ENCODE measurements around the gene STK25.

Gene STK25

DNA sequence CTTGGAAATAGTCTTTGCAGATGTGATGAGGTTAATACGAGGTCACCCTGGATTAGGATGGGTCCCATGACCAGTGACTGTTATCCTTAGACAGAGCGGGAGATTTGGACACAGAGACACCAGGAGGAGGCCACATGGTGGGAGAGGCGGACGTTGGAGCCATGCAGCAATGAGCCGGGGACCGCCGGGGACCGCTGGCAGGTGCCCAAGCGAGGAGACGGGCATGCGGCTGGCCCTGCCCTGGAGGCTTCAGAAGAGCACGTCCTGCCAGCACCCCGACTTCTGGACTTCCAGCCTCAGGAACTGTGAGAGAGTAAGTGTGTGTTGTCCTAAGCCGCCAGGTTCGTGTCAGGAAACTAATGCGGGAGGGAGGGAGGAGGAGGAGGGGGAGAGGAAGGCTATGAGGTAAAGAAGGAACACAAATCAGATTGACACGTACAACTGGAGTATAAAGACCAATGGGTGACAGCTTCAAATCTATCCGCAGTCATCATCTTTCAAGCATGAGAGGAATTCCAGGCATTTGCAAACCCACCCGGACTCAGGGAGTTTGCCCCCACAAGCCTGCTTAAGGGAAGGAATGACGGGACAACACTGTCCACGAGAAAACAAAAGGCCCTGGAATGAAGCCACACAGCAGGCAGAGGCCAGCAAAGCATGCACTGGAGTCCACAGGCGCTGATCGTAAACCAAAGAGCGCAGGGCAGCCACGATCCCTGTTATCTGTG is 38.6 kb upstream of the STK25 start (continued):
- TF ChIP-seq, protein P1, sequence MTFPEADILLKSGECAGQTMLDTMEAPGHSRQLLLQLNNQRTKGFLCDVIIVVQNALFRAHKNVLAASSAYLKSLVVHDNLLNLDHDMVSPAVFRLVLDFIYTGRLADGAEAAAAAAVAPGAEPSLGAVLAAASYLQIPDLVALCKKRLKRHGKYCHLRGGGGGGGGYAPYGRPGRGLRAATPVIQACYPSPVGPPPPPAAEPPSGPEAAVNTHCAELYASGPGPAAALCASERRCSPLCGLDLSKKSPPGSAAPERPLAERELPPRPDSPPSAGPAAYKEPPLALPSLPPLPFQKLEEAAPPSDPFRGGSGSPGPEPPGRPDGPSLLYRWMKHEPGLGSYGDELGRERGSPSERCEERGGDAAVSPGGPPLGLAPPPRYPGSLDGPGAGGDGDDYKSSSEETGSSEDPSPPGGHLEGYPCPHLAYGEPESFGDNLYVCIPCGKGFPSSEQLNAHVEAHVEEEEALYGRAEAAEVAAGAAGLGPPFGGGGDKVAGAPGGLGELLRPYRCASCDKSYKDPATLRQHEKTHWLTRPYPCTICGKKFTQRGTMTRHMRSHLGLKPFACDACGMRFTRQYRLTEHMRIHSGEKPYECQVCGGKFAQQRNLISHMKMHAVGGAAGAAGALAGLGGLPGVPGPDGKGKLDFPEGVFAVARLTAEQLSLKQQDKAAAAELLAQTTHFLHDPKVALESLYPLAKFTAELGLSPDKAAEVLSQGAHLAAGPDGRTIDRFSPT (tag by site-specific recombination; IDR thresholded peaks at IDR 0.05): peak; percentile 13; the same call in 1 of the 2 replicates
- TF ChIP-seq ZNF548 (tag by site-specific recombination; IDR thresholded peaks at IDR 0.05): 0 out of 2 replicates have a peak, but pooled peaks have one; percentile 20
- TF ChIP-seq PRDM1 (tag by site-specific recombination; IDR thresholded peaks at IDR 0.05): no peak
- no peak for TF ChIP-seq HOXD13 (CRISPR knock-in tag; IDR thresholded peaks at IDR 0.05; ENCODE audit: borderline replicate concordance)
- TF ChIP-seq ZSCAN18 (tag by site-specific recombination; IDR thresholded peaks at IDR 0.05): no peak
- no peak for TF ChIP-seq BCL11B (tag by site-specific recombination; IDR thresholded peaks at IDR 0.05; ENCODE audit: low read depth)
- no peak for TF ChIP-seq ZNF701 (tag by site-specific recombination; IDR thresholded peaks at IDR 0.05)
- no peak for TF ChIP-seq ZNF600 (tag by site-specific recombination; IDR thresholded peaks at IDR 0.05)
- no peak for TF ChIP-seq ZNF426 (tag by site-specific recombination; IDR thresholded peaks at IDR 0.05)
- no peak for TF ChIP-seq ZNF2 (tag by site-specific recombination; IDR thresholded peaks at IDR 0.05)
- no peak for TF ChIP-seq ZNF114 (tag by site-specific recombination; IDR thresholded peaks at IDR 0.05)
- no peak for TF ChIP-seq ZNF664 (tag by site-specific recombination; IDR thresholded peaks at IDR 0.05)
- TF ChIP-seq GLIS1 (tag by site-specific recombination; IDR thresholded peaks at IDR 0.05): peak; percentile 62; the same call in 1 of the 2 replicates
- TF ChIP-seq ZNF776 (tag by site-specific recombination; IDR thresholded peaks at IDR 0.05; ENCODE audit: borderline replicate concordance): no peak
- peak; percentile 56; the same call in 1 of the 2 replicates for TF ChIP-seq MEIS1 (CRISPR knock-in tag; IDR thresholded peaks at IDR 0.05; ENCODE audit: borderline replicate concordance)
- TF ChIP-seq ZNF544 (tag by site-specific recombination; IDR thresholded peaks at IDR 0.05): no peak
- TF ChIP-seq ZBTB44 (tag by site-specific recombination; IDR thresholded peaks at IDR 0.05): no peak
- TF ChIP-seq ZBTB20 (tag by site-specific recombination; IDR thresholded peaks at IDR 0.05): no peak
- TF ChIP-seq, protein P2, sequence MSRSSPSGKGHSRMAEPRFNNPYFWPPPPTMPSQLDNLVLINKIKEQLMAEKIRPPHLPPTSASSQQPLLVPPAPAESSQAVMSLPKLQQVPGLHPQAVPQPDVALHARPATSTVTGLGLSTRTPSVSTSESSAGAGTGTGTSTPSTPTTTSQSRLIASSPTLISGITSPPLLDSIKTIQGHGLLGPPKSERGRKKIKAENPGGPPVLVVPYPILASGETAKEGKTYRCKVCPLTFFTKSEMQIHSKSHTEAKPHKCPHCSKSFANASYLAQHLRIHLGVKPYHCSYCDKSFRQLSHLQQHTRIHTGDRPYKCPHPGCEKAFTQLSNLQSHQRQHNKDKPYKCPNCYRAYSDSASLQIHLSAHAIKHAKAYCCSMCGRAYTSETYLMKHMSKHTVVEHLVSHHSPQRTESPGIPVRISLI (tag by site-specific recombination; IDR thresholded peaks at IDR 0.05): no peak
- no peak for TF ChIP-seq EGR2 (tag by site-specific recombination; IDR thresholded peaks at IDR 0.05; ENCODE audit: low read depth)
- no peak for TF ChIP-seq ZNF140 (tag by site-specific recombination; IDR thresholded peaks at IDR 0.05)
- no peak for TF ChIP-seq ZBTB7A (tag by site-specific recombination; IDR thresholded peaks at IDR 0.05; ENCODE audit: low read depth)
- 0 out of 2 replicates have a peak, but pooled peaks have one; percentile 42 for TF ChIP-seq ZNF335 (tag by site-specific recombination; conservative IDR thresholded peaks at IDR 0.05)
- no peak for TF ChIP-seq CTCF (tag by site-specific recombination; IDR thresholded peaks at IDR 0.05)
- TF ChIP-seq, protein P3, sequence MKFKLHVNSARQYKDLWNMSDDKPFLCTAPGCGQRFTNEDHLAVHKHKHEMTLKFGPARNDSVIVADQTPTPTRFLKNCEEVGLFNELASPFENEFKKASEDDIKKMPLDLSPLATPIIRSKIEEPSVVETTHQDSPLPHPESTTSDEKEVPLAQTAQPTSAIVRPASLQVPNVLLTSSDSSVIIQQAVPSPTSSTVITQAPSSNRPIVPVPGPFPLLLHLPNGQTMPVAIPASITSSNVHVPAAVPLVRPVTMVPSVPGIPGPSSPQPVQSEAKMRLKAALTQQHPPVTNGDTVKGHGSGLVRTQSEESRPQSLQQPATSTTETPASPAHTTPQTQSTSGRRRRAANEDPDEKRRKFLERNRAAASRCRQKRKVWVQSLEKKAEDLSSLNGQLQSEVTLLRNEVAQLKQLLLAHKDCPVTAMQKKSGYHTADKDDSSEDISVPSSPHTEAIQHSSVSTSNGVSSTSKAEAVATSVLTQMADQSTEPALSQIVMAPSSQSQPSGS (tag by site-specific recombination; IDR thresholded peaks at IDR 0.05; ENCODE audit: low read depth): no peak
- no peak for TF ChIP-seq ZNF248 (tag by site-specific recombination; IDR thresholded peaks at IDR 0.05)
- no peak for TF ChIP-seq ZNF626 (tag by site-specific recombination; IDR thresholded peaks at IDR 0.05)
- TF ChIP-seq ZNF555 (tag by site-specific recombination; conservative IDR thresholded peaks at IDR 0.05): no peak
- no peak for TF ChIP-seq YY1 (tag by site-specific recombination; IDR thresholded peaks at IDR 0.05)
- peak; percentile 43; the same call in 1 of the 2 replicates for TF ChIP-seq ZNF366 (tag by site-specific recombination; conservative IDR thresholded peaks at IDR 0.05)
- no peak for TF ChIP-seq ZNF623 (tag by site-specific recombination; IDR thresholded peaks at IDR 0.05)
- TF ChIP-seq KLF1 (tag by site-specific recombination; IDR thresholded peaks at IDR 0.05): no peak
